Measurements from ENCODE around the gene HLTF.
"Not testable (repeated sequence)": the region's sequence is repeated elsewhere in the genome, so short reads cannot be mapped to it uniquely, and the experiment has no call there.

HLTF gene

GRCh38 chr3:148991219-148992026 lies 94.9 kb downstream of the HLTF start, which contains the start of gene GYG1:
TSS of gene GYG1 (plus strand) at chr3:148991540. CDS start at chr3:148991641, 101 bp downstream.
- DNase-seq (ENCODE audit: low read depth in 3 of 3), result peak; percentile 61 to 68 (median 65)

DNA sequence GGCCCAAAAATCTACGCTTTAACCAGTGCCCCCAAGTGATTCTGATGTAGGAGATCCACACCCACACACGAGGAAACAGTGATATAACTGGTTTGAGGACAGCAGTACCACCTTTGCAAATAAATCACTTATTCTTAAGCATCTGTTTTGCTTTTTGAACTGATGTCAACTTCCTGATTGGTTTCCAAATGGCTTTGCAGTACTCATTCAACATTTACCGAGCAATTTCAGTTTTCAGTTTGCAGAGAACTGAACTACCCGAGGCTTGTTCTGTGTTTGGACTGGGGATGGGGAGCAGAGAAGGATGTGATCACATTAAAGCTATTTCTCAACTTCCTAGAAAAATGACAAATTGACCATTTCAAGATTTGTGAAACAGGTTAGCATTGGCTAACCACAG lies 96.1 kb downstream of the HLTF start:
- no peak for DNase-seq (ENCODE audit: low read depth in 3 of 3)

DNA sequence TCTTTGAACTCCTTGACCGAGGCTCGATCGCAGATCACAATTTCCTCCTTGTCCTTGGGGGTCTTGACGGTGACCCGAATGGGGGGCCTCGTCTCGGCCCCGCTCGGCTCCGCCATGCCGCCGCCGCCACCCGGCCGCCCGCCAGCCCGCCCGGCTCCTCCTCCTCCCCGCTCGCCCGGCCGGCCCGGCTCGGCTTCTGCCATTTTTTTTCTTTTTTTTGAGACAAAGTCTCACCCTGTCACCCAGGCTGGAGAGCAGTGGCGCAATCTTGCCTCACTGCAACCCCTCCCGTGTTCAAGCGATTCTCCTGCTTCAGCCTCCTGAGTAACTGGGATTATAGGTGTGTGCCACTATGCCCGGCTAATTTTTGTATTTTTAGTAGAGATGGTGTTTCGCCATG lies 98.8 kb downstream of the HLTF start:
- not testable (repeated sequence) for DNase-seq (ENCODE audit: low read depth in 3 of 3)

DNA sequence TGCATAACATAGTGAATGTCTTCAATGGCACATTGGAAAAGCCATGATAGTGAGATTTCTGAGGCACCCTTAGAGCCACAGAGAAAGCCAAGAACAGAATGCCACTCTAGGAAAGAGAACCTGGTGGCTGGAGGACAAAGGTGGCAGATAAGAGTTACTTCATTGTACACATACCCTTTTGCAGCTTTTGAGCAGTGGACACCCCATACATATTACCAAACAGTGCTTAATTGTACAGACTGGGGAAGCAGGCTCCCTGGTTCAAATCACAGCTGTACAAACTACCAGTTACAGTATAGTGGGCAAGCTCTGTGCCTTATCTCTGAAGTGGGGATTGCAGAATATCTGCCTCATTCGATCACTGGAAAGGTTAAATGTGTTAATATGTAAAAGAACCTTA lies 105.1 kb downstream of the HLTF start:
- DNase-seq (ENCODE audit: low read depth in 3 of 3), result no peak

Data from stimulated activated CD4-positive, alpha-beta T cell treated with anti-CD3 and anti-CD28 coated beads, TNF-alpha, amount 100 ng/mL, for 4 hours (primary cell).